Measurements from ENCODE around the gene CFAP20DC. TPM values are rescaled to one million over a fixed set of nuclear protein-coding genes. Genes with fewer than 3 reads are reported as not detected.

CFAP20DC gene
- total and polyA plus RNA-seq, 2 of the 8 experiments (the other 6 are each of a cell fraction or from before 2014, with no cell fraction given): 2.2 to 2.8 TPM

DNA sequence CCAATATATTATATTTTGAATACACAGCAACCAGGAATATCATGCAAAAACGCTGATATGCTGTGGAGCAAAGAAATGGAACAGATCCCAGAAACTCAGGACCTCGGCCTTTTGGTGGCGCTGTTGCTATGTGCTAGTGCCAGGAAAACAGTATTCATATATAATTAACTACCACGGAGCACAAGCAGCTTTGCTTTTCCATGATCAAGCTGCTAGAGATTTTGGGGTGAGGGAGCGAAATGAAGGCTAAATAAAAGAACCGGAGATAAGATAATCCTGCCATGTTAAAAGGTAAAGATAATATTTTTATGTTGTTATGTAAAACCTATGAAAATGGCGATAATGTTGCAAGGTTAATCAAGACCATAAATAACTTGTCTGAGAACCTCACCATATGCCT is 225.5 kb downstream of the CFAP20DC start (continued):
- TF ChIP-seq, protein P1, sequence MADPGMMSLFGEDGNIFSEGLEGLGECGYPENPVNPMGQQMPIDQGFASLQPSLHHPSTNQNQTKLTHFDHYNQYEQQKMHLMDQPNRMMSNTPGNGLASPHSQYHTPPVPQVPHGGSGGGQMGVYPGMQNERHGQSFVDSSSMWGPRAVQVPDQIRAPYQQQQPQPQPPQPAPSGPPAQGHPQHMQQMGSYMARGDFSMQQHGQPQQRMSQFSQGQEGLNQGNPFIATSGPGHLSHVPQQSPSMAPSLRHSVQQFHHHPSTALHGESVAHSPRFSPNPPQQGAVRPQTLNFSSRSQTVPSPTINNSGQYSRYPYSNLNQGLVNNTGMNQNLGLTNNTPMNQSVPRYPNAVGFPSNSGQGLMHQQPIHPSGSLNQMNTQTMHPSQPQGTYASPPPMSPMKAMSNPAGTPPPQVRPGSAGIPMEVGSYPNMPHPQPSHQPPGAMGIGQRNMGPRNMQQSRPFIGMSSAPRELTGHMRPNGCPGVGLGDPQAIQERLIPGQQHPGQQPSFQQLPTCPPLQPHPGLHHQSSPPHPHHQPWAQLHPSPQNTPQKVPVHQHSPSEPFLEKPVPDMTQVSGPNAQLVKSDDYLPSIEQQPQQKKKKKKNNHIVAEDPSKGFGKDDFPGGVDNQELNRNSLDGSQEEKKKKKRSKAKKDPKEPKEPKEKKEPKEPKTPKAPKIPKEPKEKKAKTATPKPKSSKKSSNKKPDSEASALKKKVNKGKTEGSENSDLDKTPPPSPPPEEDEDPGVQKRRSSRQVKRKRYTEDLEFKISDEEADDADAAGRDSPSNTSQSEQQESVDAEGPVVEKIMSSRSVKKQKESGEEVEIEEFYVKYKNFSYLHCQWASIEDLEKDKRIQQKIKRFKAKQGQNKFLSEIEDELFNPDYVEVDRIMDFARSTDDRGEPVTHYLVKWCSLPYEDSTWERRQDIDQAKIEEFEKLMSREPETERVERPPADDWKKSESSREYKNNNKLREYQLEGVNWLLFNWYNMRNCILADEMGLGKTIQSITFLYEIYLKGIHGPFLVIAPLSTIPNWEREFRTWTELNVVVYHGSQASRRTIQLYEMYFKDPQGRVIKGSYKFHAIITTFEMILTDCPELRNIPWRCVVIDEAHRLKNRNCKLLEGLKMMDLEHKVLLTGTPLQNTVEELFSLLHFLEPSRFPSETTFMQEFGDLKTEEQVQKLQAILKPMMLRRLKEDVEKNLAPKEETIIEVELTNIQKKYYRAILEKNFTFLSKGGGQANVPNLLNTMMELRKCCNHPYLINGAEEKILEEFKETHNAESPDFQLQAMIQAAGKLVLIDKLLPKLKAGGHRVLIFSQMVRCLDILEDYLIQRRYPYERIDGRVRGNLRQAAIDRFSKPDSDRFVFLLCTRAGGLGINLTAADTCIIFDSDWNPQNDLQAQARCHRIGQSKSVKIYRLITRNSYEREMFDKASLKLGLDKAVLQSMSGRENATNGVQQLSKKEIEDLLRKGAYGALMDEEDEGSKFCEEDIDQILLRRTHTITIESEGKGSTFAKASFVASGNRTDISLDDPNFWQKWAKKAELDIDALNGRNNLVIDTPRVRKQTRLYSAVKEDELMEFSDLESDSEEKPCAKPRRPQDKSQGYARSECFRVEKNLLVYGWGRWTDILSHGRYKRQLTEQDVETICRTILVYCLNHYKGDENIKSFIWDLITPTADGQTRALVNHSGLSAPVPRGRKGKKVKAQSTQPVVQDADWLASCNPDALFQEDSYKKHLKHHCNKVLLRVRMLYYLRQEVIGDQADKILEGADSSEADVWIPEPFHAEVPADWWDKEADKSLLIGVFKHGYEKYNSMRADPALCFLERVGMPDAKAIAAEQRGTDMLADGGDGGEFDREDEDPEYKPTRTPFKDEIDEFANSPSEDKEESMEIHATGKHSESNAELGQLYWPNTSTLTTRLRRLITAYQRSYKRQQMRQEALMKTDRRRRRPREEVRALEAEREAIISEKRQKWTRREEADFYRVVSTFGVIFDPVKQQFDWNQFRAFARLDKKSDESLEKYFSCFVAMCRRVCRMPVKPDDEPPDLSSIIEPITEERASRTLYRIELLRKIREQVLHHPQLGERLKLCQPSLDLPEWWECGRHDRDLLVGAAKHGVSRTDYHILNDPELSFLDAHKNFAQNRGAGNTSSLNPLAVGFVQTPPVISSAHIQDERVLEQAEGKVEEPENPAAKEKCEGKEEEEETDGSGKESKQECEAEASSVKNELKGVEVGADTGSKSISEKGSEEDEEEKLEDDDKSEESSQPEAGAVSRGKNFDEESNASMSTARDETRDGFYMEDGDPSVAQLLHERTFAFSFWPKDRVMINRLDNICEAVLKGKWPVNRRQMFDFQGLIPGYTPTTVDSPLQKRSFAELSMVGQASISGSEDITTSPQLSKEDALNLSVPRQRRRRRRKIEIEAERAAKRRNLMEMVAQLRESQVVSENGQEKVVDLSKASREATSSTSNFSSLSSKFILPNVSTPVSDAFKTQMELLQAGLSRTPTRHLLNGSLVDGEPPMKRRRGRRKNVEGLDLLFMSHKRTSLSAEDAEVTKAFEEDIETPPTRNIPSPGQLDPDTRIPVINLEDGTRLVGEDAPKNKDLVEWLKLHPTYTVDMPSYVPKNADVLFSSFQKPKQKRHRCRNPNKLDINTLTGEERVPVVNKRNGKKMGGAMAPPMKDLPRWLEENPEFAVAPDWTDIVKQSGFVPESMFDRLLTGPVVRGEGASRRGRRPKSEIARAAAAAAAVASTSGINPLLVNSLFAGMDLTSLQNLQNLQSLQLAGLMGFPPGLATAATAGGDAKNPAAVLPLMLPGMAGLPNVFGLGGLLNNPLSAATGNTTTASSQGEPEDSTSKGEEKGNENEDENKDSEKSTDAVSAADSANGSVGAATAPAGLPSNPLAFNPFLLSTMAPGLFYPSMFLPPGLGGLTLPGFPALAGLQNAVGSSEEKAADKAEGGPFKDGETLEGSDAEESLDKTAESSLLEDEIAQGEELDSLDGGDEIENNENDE (IDR thresholded peaks at IDR 0.05; ENCODE audit: insufficient replicate concordance, low read length): no peak
- no peak for TF ChIP-seq SAP30 (IDR thresholded peaks at IDR 0.05; ENCODE audit: insufficient read depth, insufficient replicate concordance, low read length)

Measured in H1 (cell line).